Endothelial cell of umbilical vein (primary cell): Measurements from ENCODE around the gene BRAP. TPM values are rescaled to one million over a fixed set of nuclear protein-coding genes. Genes with fewer than 3 reads are reported as not detected.

Source experiments
- BruUV-seq: library from RNA; stranded (reverse); fragments of 400-500 nt; replicated peaks from 2 replicates; lab custom pipeline; 2021; lab: Mats Ljungman, UMichigan
- CTCF ChIA-PET: fragments of 300-600, 350-600 bp; sonication (Branson Sonifier 250); formaldehyde crosslinking; loops from one replicate; lab custom pipeline; 2021; ENCODE audit warnings: antibody characterized with exemption, inconsistent platforms; lab: Charles Lee
- POLR2A ChIA-PET: fragments of 300-600, 350-600 bp; sonication (Branson Sonifier 250); formaldehyde crosslinking; loops from one replicate; lab custom pipeline; 2021; ENCODE audit warnings: antibody characterized with exemption, inconsistent platforms; lab: Charles Lee
- DNase-seq: peaks from one replicate; pipeline ENCODE4 v3.0.0-alpha.2; 2011; ENCODE audit warnings: low read depth, low spot score
- FAIRE-seq: peaks from 2 replicates; lab custom pipeline; 2011; peaks lifted over from hg19 to GRCh38; lab: Jason Lieb, UNC
- H2AFZ ChIP-seq: 2 replicates; pipeline ENCODE4 v1.6.0; 2012; ENCODE audit warnings: low read depth, low read length, control low read depth, inconsistent platforms
- H3K27ac ChIP-seq: 2 replicates; pipeline ENCODE4 v1.5.1; 2011; ENCODE audit warnings: low read depth, mild to moderate bottlenecking, control low read depth, low read length, moderate library complexity; ENCODE audit not compliant: insufficient read depth
- H3K27me3 ChIP-seq, 2 experiments: 2 replicates each; pipeline versions ENCODE4 v1.6.0 to v1.6.1; 2011; ENCODE audit warnings: low read length in 2 of 2, mixed read lengths in 1 of 2; ENCODE audit not compliant: control insufficient read depth in 2 of 2, insufficient read depth in 2 of 2
- H3K36me3 ChIP-seq, 2 experiments: 2 replicates in 1 of 2; 3 replicates in 1 of 2; pipeline ENCODE4 v1.5.1; 2011; ENCODE audit warnings: low read length in 2 of 2, mild to moderate bottlenecking in 1 of 2, moderate library complexity in 1 of 2; ENCODE audit not compliant: control insufficient read depth in 2 of 2, insufficient read depth in 2 of 2; ENCODE audit errors: extremely low read depth in 1 of 2
- H3K4me1 ChIP-seq: 3 replicates; pipeline ENCODE4 v1.5.1; 2011; ENCODE audit warnings: mild to moderate bottlenecking, low read length; ENCODE audit not compliant: control insufficient read depth, insufficient read depth; ENCODE audit errors: extremely low read depth
- H3K4me2 ChIP-seq: 2 replicates; pipeline ENCODE4 v1.6.1; 2011; ENCODE audit warnings: low read length, control low read depth, mixed read lengths; ENCODE audit not compliant: insufficient read depth
- H3K4me3 ChIP-seq, 3 experiments: fragments of 200-600 bp in 1 of 3; sonication (generic), shearing (Covaris generic) in 1 of 3; replicated peaks in 1 of 3; 2 replicates each; pipeline ENCODE4 v1.5.1; 2011 to 2016; ENCODE audit warnings: control low read depth in 3 of 3, low read length in 3 of 3, mild to moderate bottlenecking in 2 of 3, inconsistent platforms in 1 of 3, low read depth in 1 of 3, moderate library complexity in 1 of 3; ENCODE audit not compliant: insufficient read depth in 1 of 3
- H3K79me2 ChIP-seq: 2 replicates; pipeline ENCODE4 v1.6.0; 2012; ENCODE audit warnings: low read length, inconsistent platforms; ENCODE audit not compliant: control insufficient read depth, insufficient read depth
- H3K9ac ChIP-seq: replicated peaks from 2 replicates; pipeline ENCODE3; 2011; ENCODE audit warnings: low read length, control low read depth; ENCODE audit not compliant: insufficient read depth; ENCODE audit errors: extremely low read depth
- H3K9me1 ChIP-seq: replicated peaks from 3 replicates; pipeline ENCODE4 v1.6.0; 2011; ENCODE audit warnings: mild to moderate bottlenecking, low read length; ENCODE audit not compliant: control insufficient read depth, insufficient read depth; ENCODE audit errors: extremely low read depth
- H3K9me3 ChIP-seq: replicated peaks from 2 replicates; pipeline ENCODE4 v1.5.1; 2012; ENCODE audit warnings: low read length, inconsistent platforms; ENCODE audit not compliant: control insufficient read depth, insufficient read depth
- H4K20me1 ChIP-seq: replicated peaks from 2 replicates; pipeline ENCODE3; 2011; ENCODE audit warnings: mild to moderate bottlenecking, low read length; ENCODE audit not compliant: control insufficient read depth, insufficient read depth; ENCODE audit errors: extremely low read depth
- FOS ChIP-seq: IDR thresholded peaks from 2 replicates; pipeline ENCODE4 v1.6.1; 2011; ENCODE audit warnings: mild to moderate bottlenecking, low read length, moderate library complexity, borderline replicate concordance; ENCODE audit not compliant: insufficient read depth
- GATA2 ChIP-seq: IDR thresholded peaks from 2 replicates; pipeline ENCODE4 v1.7.0; 2011; ENCODE audit warnings: low read depth, mild to moderate bottlenecking, moderate library complexity, mixed read lengths, low read length; ENCODE audit not compliant: insufficient read length, insufficient read depth
- JUN ChIP-seq: IDR thresholded peaks from 2 replicates; pipeline ENCODE4 v1.6.1; 2011; ENCODE audit warnings: borderline replicate concordance, low read depth; ENCODE audit not compliant: insufficient read length, insufficient read depth
- MYC ChIP-seq: IDR thresholded peaks from one replicate; pipeline ENCODE4 v1.6.1; 2011; ENCODE audit warnings: mild to moderate bottlenecking, low read depth, low read length
- POLR2A ChIP-seq: IDR thresholded peaks from 2 replicates; pipeline ENCODE4 v1.6.1; 2012; ENCODE audit warnings: low read depth, mild to moderate bottlenecking, control low read depth, low read length
- POLR2AphosphoS5 ChIP-seq: IDR thresholded peaks from 2 replicates; pipeline ENCODE4 v1.6.1; 2012; ENCODE audit warnings: low read depth, mild to moderate bottlenecking, control low read depth, low read length, moderate library complexity; ENCODE audit not compliant: insufficient read depth
- dilution Hi-C: fragments of 300-500 bp; cut with MboI; formaldehyde crosslinking; loops from one replicate; pipeline ENCODE4 v1.15.0; 2019; ENCODE audit warnings: low sequenced_read_pairs; ENCODE audit not compliant: extremely low pct_ligation_motif_present
- intact Hi-C: fragments of 100-400 bp; cut with micrococcal nuclease; formaldehyde crosslinking; loops from one replicate; pipeline ENCODE4 v1.10.0; 2022
- polyA plus RNA-seq, 4 experiments: library from polyadenylated mRNA; depleted of rRNA in 3 of 4; stranded (reverse) in 3 of 4; unstranded in 1 of 4; fragments of >200 nt; gene quantifications; 2 replicates each; pipeline versions ENCODE4 v1.2.1 to v1.2.3, GENCODE V29; 2011 to 2012; ENCODE audit warnings: missing spikeins in 1 of 4
- total RNA-seq: library from RNA; stranded (reverse); gene quantifications from 2 replicates; pipeline ENCODE4 v1.2.3, GENCODE V29; 2021
- TF ChIP-seq, protein P1 (sequence below), 2 donors: IDR thresholded peaks; 1 replicate in 1 of 2; 2 replicates in 1 of 2; pipeline ENCODE4 v1.5.1; 2011; ENCODE audit warnings: low read length in 2 of 2, mild to moderate bottlenecking in 2 of 2, moderate library complexity in 2 of 2, control low read depth in 1 of 2, inconsistent platforms in 1 of 2, low read depth in 1 of 2; ENCODE audit not compliant: insufficient read depth in 1 of 2; ENCODE audit errors: extremely low read depth in 1 of 2

BRAP gene
- total and polyA plus RNA-seq, 2 donors (not counting 3 experiments of a cell fraction or from before 2014, with no cell fraction given): 14.4 to 16.5 TPM

DNA sequence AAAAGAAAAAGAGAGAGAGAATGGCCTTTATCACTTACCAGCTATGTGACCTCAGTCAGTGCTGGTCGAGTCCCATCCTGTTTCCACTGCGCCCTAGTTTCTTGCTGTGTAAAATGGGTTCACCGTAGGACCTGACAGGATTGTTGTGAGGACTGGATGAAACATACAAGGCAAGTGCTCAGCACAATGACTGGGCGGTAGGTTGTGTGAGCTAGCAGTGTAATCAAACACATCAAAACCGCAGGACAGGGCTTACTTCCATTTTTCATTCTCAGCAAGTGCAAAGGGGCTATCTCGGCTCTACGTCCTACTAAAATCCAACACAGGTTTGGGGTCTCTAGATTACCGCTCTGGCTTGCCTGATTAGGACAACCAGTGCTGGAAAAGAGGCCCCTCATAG lies 50.2 kb downstream of the BRAP start:
- BruUV-seq: no TSS peak
- POLR2A ChIA-PET: no interaction called here
- CTCF ChIA-PET: interaction anchor here (0.7 to 1.3 kb wide), 2 partner anchors 27 to 238 kb away, joined by 3 read pairs; no protein-coding TSS in a partner anchor
- no peaks in the 10 kb centered on the region for H3K27me3 ChIP-seq
- no peak for DNase-seq
- H2AFZ ChIP-seq: no peak overlapping the region
- H3K4me1 ChIP-seq: peaks cover 6% of the 10 kb centered on the region
- dilution Hi-C loops: no loop called here
- no peak overlapping the region for H3K4me2 ChIP-seq
- no peak overlapping the region for H3K9ac ChIP-seq
- no peak overlapping the region for H3K4me3 ChIP-seq
- H3K9me3 ChIP-seq: no peaks in the 10 kb centered on the region
- H3K36me3 ChIP-seq: no peaks in the 10 kb centered on the region
- intact Hi-C loops: no loop called here
- TF ChIP-seq FOS: no peak
- no peak for TF ChIP-seq POLR2AphosphoS5
- TF ChIP-seq POLR2A: no peak
- TF ChIP-seq, protein P1, sequence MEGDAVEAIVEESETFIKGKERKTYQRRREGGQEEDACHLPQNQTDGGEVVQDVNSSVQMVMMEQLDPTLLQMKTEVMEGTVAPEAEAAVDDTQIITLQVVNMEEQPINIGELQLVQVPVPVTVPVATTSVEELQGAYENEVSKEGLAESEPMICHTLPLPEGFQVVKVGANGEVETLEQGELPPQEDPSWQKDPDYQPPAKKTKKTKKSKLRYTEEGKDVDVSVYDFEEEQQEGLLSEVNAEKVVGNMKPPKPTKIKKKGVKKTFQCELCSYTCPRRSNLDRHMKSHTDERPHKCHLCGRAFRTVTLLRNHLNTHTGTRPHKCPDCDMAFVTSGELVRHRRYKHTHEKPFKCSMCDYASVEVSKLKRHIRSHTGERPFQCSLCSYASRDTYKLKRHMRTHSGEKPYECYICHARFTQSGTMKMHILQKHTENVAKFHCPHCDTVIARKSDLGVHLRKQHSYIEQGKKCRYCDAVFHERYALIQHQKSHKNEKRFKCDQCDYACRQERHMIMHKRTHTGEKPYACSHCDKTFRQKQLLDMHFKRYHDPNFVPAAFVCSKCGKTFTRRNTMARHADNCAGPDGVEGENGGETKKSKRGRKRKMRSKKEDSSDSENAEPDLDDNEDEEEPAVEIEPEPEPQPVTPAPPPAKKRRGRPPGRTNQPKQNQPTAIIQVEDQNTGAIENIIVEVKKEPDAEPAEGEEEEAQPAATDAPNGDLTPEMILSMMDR (IDR thresholded peaks at IDR 0.05; ENCODE audit: extremely low read depth in 1 of 2, insufficient read depth in 1 of 2, low read depth in 1 of 2, low read length in 2 of 2): no peak
- no peak for TF ChIP-seq MYC
- no peak for TF ChIP-seq GATA2
- TF ChIP-seq JUN: no peak
- no peaks in the 10 kb centered on the region for H4K20me1 ChIP-seq
- no peaks in the 10 kb centered on the region for H3K79me2 ChIP-seq
- FAIRE-seq: no peak
- no peaks in the 10 kb centered on the region for H3K9me1 ChIP-seq
- no peak overlapping the region for H3K27ac ChIP-seq
